ENCODE data around the gene IREB2. TPM values are rescaled to one million over a fixed set of nuclear protein-coding genes. Genes with fewer than 3 reads are reported as not detected.

Gene IREB2
- total RNA-seq, 1 experiment from 2014 or later = 89.5 TPM

GRCh38 chr15:78394981-78395616 is 42.9 kb upstream of the IREB2 start:
- peaks cover 3% of the 10 kb centered on the region for H3K9me3 Mint-ChIP-seq
- ATAC-seq = peak; percentile 86
- H3K27ac Mint-ChIP-seq = peak overlapping the region; percentile 88
- peak; percentile 52 for DNase-seq (ENCODE audit: low spot score)
- no peaks in the 10 kb centered on the region; the same call in none of the 2 replicates for H3K27me3 Mint-ChIP-seq (ENCODE audit: low read depth)
- H3K4me3 Mint-ChIP-seq = peak overlapping the region; percentile 29
- no peaks in the 10 kb centered on the region for H3K36me3 Mint-ChIP-seq
- ChIA-PET POLR2A (interaction anchor here (0.6 to 1.0 kb wide), 3 partner anchors 13 to 46 kb away, joined by 3 to 4 read pairs (median 3); partner anchors contain the start of gene IREB2), CTCF (interaction anchor here (0.7 to 5.0 kb wide), 6 partner anchors 8 to 78 kb away, joined by 3 to 30 read pairs (median 6); no protein-coding TSS in a partner anchor)
- H3K4me1 Mint-ChIP-seq = peaks cover 74% of the 10 kb centered on the region
- TF ChIP-seq GRHL2 (CRISPR knock-in tag; IDR thresholded peaks at IDR 0.05; ENCODE audit: insufficient replicate concordance, severe bottlenecking) (no peak), ZNF396 (CRISPR knock-in tag; IDR thresholded peaks at IDR 0.05; ENCODE audit: borderline replicate concordance) (no peak), PRDM15 (CRISPR knock-in tag; IDR thresholded peaks at IDR 0.05) (peak; percentile 90), USF1 (CRISPR knock-in tag; IDR thresholded peaks at IDR 0.05) (no peak), FOXK1 (CRISPR knock-in tag; IDR thresholded peaks at IDR 0.05) (no peak), MAX (CRISPR knock-in tag; IDR thresholded peaks at IDR 0.05) (0 out of 2 replicates have a peak, but pooled peaks have one; percentile 36), RORB (CRISPR knock-in tag; IDR thresholded peaks at IDR 0.05) (no peak), CBFB (CRISPR knock-in tag; IDR thresholded peaks at IDR 0.05; ENCODE audit: low read depth) (peak; percentile 63; the same call in 1 of the 2 replicates), SMAD4 (CRISPR knock-in tag; IDR thresholded peaks at IDR 0.05) (no peak), KAT7 (CRISPR knock-in tag; IDR thresholded peaks at IDR 0.05; ENCODE audit: borderline replicate concordance) (no peak), ZNF219 (CRISPR knock-in tag; IDR thresholded peaks at IDR 0.05; ENCODE audit: borderline replicate concordance) (0 out of 2 replicates have a peak, but pooled peaks have one; percentile 22), ATF2 (CRISPR knock-in tag; IDR thresholded peaks at IDR 0.05; ENCODE audit: borderline replicate concordance, low read depth) (no peak), CREM (CRISPR knock-in tag; IDR thresholded peaks at IDR 0.05) (0 out of 2 replicates have a peak, but pooled peaks have one; percentile 38), JUN (CRISPR knock-in tag; IDR thresholded peaks at IDR 0.05) (no peak), CREB1 (CRISPR knock-in tag; IDR thresholded peaks at IDR 0.05) (no peak), NFYB (CRISPR knock-in tag; conservative IDR thresholded peaks at IDR 0.05; ENCODE audit: low read depth) (no peak), SP1 (CRISPR knock-in tag; conservative IDR thresholded peaks at IDR 0.05) (peak; percentile 50), ZNF263 (CRISPR knock-in tag; IDR thresholded peaks at IDR 0.05; ENCODE audit: low read depth) (no peak), FOXP1 (CRISPR knock-in tag; IDR thresholded peaks at IDR 0.05; ENCODE audit: borderline replicate concordance) (no peak), ETV6 (CRISPR knock-in tag; IDR thresholded peaks at IDR 0.05) (no peak; the same call in 1 of the 2 replicates), MXD4 (CRISPR knock-in tag; IDR thresholded peaks at IDR 0.05; ENCODE audit: borderline replicate concordance) (no peak), TEAD1 (CRISPR knock-in tag; IDR thresholded peaks at IDR 0.05) (peak; percentile 94), ZNF423 (CRISPR knock-in tag; IDR thresholded peaks at IDR 0.05) (peak; percentile 99), ZNF425 (CRISPR knock-in tag; conservative IDR thresholded peaks at IDR 0.05) (no peak), PREB (CRISPR knock-in tag; IDR thresholded peaks at IDR 0.05; ENCODE audit: borderline replicate concordance) (no peak), ZNF281 (CRISPR knock-in tag; IDR thresholded peaks at IDR 0.05) (no peak)

Data from WTC11 (cell line).